NOMO-1 treated with dmso at 0.1 percent for 144 hours (cell line): ENCODE data around the gene SMTNL2.
"Not testable (repeated sequence)": the region's sequence is repeated elsewhere in the genome, so short reads cannot be mapped to it uniquely, and the experiment has no call there.

Experiments used
- DNase-seq: peaks from one replicate; lab custom pipeline; 2025; ENCODE audit not compliant: unreplicated experiment; lab: John Stamatoyannopoulos, UW

SMTNL2 gene

DNA sequence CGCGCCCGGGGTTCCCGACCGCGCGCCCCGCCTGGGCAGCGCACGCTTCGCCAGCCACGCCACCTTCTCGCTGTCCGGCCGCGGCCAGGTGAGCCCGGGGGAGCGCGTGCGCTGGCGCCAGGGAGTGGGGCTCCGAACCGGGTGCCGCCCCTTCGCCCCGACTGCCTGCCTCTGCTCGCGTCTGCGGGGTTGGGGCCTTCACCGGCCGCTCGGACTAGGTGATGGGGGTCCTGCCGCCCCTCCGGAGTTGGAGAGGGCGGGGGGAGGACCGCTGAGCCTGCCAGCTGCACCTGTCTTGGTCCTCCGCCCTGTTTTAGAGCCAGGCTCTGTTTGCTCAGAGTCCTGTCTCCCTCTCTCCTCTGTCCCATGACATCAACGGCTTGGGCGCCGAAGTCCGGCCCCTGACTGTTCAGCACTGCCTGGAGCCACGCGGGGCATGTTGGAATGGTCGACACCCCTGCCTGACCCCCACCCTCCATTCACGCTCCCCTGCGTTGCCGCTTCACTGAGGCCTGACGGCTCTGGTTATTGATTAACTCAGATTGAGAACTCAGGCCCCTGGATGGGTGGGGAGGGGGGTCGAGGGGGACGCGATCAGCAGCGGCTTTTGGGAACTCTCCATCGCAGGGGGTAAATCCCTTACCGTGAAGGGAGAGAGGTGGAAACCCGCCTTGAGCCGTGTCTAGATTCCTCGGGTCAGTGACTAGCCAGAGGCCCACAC is 748 bp downstream of the SMTNL2 start:
- DNase-seq = no peak

DNA sequence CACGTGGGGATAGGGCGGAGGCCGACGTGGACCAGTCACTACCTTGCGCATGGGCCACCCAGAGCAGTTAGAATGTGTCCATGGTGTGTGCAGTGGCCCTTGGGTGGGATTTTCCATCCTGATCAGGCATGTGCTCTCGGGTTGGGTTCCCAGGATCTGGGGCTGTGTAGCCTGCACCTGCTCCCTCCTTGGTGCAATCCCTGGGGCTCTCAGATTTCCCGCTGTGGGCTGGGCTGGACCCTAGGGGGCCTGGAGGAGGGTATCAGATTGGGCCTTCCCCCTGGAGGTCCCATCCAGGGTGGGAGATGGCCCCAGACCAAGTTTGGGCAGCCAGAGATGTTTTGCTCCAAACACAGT is 1.3 kb downstream of the SMTNL2 start:
- DNase-seq = no peak

DNA sequence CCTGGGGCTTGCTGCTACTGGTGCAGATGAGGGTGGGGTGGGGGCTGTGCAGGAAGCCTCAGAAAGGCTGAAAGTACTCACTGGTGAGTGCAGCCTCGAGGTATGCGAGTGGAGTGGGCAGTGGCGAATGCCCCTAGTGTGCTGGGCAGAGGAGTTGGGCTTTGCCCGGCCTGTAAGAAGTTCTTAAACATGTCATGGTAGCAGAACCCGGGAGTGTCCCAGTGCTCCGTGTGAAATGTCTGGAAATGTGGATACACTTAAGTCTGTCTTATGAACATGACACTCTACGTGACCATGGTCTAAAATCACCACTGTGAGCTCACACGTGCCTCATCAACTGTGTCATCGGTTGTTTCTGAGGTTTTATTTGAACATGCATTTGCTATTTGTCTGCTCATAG is 1.7 kb downstream of the SMTNL2 start:
- DNase-seq = no peak

DNA sequence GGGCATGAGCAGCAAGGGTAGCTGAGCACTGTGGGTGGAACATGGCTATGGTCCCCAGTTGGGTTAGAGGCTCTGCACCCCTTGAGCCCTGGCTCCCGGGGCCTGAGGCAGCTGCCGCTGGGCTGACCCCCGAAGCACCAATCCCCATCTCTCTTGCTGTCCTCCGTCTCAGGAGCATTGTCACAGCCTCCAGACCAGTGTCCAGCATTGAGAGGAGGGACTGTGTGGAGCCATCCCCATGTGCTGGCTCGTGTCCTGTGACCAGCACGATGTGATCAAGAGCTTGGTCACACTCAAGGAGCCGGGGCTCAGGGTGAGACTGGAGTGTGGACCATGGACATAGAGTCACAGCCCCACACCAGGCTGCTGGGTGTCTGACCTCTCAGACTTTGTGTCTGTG is 2.9 kb downstream of the SMTNL2 start:
- no peak for DNase-seq

DNA sequence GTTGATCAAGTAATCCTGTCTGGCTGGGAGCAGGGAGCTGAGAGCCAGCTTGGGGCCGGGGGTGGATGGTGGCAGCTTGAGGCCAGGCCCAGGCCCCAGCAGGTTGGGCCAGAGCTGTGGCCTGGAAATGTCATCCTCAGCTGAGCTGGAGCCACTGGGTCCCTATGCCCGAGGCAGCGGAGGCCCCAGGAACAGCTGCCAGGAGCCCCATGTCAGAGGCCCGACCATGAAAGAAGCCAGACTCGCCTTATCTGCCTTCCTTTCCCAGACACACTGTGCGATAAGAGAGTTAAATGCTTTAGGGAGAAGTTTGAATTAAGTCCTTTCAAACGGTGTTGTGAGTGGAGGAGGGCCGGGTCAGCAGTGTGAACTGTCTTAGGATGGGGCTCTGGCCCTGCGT is 3.5 kb downstream of the SMTNL2 start:
- no peak for DNase-seq

DNA sequence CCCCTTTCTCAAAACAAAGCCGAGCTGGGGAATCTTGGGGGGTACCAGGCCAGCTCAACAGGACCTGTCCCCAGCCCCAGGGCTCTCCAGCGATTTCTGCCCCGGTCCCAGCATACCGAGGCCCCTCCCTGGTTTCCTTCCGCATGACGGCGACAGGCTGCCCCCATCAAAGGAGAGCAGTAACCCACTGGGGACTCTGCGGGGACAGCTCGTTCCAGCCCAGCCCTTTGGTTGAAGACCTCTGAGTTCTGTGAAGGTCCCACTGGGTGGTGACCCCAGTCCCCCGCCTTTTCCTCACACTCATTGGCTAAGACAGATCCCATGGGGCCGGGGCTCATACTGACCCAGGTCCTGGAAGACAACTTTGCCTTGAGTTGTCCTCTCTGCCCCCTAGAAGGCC is 4.1 kb downstream of the SMTNL2 start:
- no peak for DNase-seq

DNA sequence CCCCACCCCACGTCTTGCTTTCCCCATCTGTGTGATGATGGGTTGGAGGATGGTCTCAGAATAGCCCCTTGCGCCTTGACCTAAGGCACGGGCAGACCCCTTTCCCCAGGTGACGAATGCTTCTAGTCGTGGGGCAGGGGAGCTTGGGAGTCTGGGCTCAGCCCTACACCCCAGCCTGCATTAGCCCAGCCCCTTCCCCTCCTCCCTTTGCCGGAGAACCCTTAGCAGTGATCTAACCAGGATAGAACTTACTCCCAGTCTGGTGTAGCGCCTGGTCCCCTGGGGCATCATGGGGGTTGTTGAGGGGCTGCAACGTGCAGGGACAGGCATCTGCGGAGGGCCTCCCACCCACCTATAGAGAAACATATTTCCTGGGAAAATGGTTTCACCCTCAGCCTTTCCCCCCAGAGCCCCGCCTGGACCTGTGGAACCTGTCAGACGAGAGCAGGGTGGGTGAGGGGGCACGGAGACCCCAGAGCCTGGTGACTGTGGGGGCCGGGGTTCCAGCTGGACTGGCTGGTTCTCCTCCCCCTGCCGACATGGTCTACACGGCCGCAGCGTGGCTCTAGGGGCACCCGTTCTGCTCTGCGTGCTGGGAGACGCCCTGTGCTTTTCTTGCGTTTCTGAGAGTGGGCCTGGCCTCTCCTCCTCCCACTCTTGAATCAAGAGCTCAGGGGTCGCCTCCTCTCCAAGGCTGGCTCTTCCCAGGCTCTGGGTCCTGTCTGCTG is 4.7 kb downstream of the SMTNL2 start:
- no peak for DNase-seq

DNA sequence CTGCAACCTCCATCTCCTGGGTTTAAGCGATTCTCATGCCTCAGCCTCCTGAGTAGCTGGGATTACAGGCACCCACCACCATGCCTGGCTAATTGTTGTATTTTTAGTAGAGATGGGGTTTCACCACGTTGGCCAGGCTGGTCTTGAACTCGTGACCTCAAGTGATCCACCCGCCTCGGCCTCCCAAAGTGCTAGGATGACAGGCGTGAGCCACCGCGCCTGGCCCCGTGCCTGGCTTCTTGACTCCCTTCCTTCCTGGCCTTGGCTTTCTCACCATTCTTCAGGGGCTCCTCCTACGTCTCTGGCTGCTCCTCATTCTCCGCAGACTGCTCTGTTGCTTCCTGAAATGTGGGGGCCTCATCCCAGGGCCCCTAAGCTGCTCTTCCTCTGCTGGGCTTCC is 5.7 kb downstream of the SMTNL2 start:
- not testable (repeated sequence) for DNase-seq

DNA sequence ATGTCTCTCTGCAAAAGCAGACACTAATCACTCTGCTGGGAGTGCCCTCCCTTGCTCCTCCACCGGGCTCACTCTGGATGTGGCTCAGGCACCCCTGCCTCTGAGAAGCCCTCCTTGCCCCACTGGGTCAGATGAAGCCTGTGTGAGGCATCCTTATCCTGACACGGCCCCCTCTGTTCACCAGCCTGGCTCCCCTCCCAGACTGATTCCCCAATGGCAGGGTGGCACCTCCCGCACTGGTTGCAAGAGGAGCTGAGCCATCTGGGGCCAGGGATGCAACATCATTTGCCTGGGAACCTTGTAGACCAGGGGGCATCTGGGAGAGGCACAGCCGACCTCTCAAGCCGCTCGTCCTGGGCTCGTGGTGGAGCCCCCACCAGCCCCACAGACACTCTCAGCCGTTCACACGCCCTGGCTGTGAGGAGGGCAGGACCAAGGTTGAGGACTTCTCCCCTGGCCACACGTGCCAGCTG is 6.7 kb downstream of the SMTNL2 start:
- DNase-seq = no peak

DNA sequence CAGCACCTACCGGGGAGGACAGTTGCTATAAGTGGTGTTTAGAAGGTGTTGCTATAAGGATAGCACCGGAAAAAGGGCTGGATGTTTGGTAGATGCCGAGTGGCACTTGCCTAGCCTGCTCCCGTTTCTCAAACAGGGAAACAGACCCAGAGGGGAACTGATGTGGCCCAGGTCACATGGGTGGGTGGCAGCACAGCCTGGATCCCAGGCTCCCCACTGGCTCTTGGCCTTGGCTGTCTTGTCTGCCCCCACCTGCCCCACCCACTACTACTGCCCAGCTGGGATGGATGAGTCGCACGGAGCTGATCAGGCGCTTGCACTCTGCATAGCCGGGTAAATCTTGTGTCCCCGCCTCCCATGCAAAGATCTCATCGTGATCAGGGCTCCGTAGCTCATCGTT is 7.2 kb downstream of the SMTNL2 start:
- DNase-seq = no peak

DNA sequence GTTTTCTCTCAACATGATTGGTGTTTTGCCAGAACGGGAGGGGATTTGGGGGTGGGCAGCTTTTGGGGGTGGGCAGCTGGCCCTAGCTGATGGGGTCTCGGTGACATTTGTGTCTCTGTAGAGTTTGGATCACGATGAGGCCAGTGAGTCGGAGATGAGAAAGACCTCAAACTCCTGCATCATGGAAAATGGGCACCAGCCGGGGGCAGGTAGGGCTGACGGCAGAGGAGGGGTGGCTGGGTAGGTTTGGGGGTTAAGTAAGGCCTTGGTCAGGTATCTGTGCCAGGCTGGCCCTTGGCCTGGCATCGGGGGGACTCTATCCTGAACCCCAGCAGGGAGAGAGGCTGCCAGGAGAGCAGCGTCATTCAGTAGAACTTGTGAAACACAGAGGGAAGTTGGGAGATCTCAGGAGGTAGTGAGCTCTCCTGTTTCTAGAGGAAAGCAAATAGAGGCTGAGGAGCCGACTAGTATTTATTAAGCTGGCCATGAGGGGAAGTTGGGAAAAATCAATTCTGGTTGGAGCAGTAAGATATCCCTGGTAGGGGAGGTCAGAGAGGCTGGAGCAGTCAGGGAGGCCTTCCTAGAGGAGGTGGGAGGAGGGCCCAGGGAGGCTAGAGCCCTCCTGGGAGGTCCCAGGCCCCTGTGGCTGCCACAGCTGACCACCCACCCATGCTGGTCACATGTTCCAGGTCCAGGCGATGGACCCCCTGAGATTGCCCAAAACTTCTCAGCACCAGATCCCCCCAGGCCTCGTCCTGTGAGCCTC is 8.1 kb downstream of the SMTNL2 start:
- DNase-seq = no peak

DNA sequence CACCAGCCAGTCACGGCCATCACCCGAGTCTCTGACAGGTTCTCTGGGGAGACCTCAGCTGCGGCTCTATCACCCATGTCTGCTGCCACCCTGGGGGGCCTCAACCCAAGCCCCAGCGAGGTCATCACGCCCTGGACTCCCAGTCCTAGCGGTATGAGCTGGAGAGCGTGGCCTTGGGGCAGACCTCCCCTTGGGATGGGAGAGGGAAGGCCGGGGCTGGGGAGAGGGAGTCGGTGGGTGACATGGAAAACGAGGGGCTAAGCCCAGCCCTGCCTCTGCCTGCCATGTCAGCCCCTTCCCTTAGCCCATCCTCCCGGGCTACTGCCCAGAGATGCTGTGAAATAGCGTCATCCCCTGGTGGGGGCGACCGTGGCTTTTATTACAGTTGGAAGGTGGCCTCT is 8.7 kb downstream of the SMTNL2 start:
- no peak for DNase-seq

DNA sequence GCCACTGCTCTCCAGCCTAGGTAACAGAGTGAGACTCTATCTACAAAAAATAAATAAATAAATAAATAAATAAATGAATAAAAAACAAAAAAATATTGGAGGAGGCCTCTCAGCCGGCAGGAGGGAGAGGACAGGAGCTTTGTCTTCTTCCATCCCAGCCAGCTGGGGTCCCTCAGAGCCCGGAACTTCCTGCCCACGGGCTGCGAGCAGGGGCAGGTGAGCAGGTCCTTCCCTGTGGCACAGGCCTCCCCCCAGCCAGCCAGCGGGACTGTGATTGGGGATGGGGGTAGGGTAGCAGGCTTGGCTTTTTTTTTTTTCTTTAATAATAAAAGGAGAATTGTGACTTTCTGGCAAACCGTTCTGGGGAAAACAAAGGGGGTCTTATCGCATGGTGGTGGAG is 10.1 kb downstream of the SMTNL2 start:
- no peak for DNase-seq

DNA sequence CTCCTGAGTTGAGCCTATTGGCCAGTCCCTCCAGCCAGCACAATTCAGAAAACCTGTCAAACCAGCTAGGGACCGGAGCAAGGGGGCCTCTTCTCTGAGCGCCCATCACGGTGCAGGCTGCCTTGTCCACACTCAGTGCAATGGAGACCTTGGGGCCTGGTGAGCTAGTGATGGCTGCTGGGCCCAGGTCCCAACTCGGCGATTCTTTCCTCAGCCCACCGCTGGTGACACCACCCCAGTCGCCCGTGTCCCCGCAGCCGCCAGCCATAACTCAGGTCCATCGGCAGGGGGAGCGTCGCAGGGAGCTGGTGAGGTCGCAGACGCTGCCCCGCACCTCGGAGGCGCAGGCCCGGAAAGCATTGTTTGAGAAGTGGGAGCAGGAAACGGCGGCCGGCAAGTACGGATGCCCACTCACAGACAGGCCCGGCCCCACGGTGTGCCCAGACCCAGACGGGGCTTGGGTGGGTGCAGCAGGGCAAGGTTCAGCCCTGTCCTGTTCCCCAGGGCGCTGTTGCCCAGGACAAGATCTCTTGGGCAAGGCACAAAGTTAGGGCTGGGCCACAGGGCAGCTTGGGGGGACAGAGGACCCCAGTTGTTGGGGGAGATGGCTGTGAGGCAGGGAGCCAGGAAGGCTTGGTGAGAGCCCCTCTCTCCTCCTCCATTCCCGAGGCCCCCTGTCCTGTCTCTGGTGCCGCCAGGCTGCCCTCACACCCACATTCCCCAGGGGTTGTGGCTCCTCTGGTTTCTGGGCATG is 10.8 kb downstream of the SMTNL2 start:
- no peak for DNase-seq

DNA sequence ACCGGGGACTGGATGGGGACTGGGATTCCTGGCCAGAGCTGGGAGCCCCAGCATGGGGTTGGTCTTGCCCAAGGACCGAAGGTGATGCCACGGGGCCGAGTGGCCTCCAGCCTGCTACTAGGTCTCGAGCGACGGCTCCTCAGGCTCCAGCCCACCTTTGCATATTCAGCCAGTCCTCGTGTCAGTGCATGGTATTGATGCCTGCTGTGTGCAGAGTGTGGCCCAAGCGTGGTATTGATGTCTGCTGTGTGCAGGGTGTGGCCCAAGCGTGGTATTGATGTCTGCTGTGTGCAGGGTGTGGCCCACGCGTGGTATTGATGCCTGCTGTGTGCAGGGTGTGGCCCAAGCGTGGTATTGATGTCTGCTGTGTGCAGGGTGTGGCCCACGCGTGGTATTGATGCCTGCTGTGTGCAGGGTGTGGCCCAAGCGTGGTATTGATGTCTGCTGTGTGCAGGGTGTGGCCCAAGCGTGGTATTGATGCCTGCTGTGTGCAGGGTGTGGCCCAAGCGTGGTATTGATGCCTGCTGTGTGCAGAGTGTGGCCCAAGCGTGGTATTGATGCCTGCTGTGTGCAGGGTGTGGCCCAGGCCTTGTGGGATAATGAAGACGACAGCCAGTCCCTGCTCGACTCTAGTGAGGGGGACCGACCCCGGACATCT is 11.5 kb downstream of the SMTNL2 start:
- not testable (repeated sequence) for DNase-seq

DNA sequence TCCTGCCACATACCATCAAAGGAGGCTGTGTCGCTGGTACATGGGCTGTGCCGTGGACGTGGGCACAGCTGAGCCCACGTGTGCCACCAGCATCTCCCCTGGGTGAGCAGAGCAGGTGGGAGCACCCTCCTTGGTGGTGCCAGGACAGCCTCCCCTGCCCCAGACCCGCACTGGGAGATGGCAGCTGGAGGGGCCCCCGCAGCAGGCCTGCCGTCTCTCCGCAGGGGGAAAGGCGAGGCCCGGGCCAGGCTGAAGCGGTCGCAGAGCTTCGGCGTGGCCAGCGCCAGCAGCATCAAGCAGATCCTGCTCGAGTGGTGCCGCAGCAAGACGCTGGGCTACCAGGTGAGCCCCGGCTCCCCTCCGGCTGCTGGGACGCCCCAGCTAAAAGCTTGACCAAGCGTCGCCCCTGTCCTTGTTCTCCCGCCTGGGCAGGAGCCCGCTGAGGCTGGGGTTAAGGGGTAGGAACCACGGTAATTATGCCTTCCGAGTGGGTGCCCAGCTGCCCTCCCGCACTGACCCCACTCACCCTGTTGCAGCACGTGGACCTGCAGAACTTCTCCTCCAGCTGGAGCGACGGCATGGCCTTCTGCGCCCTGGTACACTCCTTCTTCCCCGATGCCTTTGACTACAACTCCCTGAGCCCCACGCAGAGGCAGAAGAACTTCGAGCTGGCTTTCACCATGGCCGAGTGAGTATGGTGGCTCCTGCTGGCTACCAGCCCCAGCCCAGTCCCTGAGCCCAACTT is 12.5 kb downstream of the SMTNL2 start:
- no peak for DNase-seq

DNA sequence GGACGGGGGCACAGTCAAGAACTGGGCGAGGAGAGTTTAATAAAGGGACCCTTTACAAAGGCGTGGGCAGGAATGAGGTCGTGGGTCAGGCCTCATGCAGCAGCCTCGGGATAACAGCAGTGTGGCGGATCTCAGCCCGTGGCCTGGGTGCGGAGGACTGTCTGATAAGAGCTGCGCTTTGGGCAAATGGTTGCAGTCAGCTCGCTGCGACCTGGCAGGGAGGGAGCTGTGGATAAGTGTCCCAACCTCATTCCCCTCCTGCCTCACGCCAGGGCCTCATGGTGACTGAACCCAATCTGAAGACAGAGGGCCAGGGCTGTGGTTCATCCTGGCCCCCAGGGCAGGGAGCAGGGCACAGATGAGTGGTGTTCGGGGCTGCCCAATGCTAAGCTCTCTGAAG is 13.6 kb downstream of the SMTNL2 start:
- no peak for DNase-seq

DNA sequence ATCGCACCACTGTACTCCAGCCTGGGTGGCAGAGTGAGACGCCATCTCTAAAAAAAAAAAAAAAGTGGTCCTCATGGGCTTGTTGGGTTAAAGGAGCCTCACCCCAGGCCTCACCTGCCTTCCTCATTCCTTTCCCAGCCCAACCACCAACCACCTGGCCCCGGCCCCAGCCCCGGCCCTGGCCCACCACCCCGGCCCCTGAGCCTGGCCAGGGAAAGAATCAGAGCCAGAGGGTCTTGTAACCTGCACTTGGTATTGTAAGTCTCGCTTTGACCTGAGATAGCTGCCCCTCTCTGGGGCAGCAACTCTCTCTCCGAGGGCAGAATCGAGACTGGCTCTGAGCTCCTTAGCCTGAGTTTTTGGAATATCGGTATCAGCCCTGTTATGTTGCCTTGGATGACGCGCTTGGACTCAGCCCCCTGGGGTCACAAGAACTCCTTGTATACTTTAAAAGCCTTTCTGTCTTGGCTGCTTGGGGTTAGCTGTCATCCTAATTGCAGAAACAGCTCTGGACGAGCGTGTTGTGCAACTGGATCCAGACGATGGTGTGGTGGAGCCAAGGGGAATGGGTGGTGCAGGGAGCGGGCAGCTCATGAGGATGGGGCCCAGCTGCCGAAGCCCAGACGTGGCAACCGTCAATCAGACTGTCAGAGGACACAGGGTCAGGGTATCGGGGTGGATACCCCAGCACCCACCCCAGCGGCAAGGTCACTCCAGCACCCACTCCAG is 14.6 kb downstream of the SMTNL2 start:
- DNase-seq = no peak

DNA sequence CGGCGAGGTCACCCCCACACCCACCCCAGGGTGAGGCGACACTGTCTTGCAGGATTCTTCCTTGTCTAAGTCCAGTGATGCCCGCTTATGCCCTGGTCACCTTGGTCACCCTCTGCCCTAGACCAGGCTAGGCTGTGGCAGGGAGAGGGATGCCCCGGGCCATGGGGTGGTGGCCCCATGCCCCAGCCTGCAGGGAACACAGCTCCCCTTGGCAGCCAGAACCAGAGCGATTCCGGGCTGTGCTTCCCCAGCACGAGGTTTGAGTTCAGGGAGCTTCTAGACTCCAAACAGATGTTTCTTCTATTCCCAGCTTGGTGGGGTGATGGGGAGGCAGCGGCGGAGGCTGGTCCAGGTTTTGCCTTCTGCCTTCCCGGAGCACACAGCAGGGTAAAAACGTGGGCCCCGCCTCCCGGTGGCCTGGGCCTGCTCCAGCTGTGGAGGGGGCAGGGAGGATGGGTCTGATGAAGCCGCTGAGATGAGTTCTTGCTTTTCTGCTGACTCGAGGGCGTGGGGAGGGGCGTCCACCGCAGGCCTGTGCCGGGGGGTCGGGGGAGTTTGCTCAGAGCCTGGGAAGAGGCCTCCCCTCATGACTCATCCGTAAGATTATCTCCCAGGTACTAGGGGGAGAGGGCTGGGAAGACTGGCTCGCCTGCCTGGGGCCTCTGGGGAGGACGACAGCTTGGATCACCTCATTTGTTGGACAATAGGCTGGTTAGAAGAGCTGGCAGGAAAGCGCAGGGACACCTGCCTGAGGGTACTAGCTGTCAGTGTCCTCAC is 15.4 kb downstream of the SMTNL2 start:
- DNase-seq = no peak
